Inflammatory macrophage treated with lipopolysaccharide for 1 hour (primary cell): ENCODE measurements around the gene PUSL1.

Experiments used
- DNase-seq, 2 donors: peaks; one replicate each; pipeline ENCODE4 v3.0.0-alpha.2; 2020 to 2022

PUSL1 gene

DNA sequence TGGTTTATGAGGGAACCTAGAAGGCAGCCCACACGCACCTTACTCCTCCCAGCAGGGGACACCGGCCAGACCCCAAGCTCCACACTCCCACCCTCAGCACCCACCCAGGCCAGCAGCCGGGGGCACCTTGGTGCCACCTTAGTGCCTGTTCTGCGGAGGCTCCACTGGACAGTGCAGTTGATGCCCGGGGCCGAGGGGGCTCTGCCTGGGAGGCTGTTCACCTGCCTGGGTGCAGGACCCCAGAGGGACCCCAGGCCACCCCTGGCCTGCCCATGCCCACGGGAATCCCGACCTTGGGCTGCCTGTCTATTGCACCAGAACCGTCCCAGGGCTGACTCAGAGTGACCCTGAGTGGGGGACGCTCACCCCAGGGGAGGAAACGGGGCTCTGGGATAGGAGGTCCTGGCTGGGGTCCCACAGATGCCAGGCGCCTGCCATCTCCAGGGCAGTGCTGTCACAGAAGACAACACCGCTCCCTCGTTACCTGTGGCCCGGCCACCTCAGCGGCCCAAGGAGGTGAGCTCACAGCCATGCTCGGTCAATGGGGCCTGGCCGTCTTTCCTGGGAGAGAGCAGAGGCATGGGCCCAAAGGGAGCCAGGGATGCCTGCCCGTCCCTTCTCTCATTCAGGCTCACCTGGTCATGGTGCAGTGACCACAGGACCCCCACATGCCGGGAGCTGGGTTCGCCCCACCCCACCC, 27.5 kb upstream of the PUSL1 start:
- DNase-seq, result no peak

DNA sequence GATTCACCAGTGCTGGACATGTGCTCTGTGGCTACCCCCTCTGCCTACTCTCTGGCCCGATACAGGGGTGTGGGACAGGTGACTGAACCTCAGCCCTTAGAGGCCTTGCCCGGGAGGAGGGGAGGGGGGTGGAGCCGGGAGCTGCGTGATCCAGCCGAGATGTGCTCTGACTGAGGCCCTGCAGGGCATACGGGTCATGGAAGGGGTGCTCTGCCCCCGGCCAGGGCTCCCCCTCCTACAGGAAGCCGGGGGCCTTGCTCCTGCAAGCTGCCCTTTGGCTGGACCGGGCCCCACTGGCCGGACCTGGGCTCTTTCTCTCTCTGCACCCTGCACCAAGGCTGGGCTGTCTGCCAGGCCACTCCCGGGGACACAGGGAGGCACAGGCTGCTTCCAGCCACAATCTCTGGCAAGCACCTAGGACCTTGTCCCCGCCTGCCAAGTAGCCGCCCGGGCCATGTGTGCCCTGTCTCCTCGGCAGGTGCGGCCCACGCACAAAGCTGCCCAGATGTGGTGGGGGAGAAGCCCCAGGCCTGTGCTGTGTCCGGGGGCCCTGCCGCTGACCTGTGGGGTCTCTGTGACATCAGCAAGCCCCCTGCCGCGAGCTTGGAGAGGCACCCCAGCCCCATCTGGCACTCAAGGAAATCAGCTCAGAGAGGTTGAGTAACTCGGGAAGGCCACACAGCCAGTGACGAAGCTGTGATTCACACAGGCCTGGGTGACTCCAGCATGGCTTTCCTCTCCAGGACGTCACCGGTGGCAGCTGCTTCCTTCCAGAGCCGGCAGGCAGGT, 26.7 kb upstream of the PUSL1 start:
- peak; percentile 32 to 47 for DNase-seq

DNA sequence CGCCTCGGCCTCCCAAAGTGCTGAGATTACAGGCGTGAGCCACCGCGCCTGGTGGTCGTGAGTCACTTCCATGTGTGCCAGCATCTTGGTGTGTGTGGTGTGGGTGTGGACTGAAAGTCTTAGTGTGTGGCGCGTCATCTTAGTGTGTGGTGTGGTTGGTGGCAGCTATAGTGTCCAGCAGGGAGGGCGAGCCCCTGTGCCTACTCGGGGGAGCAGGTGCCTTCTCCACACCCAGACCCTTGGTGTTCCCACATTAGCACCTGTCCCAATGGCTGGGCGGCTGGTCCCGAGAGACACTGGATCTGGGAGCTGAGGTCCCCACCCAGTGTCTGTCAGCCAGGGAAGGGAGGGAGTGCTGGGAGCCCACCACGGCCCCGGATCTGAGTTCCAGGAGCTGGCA, 25.4 kb upstream of the PUSL1 start:
- peak in 1 of 2 donors; percentile 19 for DNase-seq

DNA sequence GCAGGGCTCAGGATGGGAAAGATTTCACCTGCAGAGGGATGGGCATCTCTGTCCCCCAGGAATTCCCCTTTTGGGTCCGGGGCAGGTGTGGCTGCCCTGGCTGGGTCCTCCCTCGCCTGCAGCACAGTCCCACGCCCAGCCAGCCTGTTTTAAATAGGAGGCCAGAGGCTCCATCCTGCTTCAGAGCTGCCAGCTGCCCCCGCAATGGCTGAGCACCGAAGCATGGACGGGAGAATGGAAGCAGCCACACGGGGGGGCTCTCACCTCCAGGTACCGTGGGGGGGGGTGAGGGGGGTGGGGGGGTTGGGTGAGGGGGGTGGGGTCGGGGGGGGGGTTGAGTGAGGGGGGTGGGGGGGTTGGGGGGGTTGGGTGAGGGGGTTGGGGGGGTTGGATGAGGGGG, 24.6 kb upstream of the PUSL1 start:
- DNase-seq, result no peak

DNA sequence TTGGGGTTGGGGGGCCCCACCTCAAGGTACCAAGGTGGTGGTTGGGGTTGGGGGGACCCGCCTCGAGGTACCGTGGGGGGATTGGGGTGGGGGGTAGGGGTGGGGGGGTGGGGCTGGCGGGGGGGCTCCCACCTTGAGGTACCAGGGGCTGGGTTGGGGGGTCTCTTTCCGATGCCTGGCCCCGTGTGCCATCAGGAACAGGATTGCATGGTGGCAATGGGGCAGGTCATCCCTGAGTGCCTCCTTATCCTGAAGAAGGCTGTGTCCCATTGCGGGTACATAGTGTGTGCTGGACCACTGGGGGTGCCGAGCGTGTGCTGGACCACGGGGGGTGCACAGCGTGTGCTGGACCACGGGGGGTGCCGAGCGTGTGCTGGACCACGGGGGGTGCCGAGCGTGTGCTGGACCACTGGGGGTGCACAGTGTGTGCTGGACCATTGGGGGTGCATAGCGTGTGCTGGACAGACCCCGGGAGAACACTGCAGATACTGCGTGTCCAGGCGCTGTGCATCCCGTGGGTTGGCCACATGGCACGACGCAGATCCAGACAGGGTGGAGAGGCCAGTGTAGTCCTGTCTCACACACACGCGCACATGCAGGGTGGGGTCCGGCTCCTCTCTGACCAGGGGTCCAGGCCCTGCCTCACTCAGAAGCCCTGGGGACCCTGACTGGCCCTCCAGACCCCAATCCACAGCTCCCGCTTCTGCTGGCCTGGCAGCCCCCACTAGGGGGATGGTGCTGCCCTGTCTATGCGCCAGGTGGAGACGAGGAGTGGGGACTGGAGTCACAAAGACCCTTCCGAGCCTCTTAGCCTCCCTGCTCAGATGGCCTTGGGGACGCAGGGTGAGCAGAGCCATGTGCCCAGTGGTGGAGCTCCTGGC, 23.9 kb upstream of the PUSL1 start:
- DNase-seq, result no peak

DNA sequence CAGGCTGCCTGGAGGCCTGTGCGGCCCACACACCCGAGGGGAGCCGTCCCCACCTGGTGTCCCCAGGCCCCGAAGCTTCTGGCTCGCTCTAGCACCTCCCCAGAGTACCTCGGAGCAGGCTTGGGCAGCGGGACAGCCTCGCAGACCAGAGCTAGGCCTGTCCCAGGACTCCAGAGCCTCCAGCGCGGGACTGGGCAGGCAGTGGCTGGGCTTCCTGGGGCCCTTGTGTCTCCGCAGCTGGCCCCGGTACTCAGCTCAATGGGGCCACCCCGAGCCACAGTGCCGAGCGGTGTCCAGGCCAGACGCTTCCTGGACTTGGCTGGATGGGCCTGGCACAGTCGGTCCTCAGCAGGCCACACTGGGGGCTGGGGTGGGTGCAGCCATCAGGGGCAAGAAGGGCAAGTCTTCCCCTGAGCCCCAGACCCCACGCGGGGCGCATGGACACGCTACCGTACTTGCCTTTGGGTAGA, 23.3 kb upstream of the PUSL1 start:
- no peak for DNase-seq

DNA sequence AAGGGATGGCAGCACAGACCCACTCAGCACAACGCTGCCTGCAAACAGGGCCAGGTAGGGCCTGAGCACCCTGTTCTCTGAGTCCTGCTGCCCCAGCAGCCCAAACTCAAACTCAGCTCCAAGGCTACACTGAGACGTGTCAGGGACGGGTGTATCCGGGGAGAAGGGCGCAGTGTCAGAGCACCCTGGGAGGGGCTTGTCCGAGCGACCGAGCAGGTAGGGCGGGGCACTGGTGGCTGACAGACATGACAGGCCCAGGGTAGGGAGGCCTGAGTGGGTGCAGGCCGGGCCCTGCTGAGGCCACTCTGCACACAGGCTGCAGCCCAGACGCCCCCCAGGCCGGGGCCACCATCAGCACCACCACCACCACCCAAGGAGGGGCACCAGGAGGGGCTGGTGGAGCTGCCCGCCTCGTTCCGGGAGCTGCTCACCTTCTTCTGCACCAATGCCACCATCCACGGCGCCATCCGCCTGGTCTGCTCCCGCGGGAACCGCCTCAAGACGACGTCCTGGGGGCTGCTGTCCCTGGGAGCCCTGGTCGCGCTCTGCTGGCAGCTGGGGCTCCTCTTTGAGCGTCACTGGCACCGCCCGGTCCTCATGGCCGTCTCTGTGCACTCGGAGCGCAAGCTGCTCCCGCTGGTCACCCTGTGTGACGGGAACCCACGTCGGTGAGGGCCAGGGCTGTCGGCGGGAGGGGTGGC, 22.6 kb upstream of the PUSL1 start:
- DNase-seq, result no peak

DNA sequence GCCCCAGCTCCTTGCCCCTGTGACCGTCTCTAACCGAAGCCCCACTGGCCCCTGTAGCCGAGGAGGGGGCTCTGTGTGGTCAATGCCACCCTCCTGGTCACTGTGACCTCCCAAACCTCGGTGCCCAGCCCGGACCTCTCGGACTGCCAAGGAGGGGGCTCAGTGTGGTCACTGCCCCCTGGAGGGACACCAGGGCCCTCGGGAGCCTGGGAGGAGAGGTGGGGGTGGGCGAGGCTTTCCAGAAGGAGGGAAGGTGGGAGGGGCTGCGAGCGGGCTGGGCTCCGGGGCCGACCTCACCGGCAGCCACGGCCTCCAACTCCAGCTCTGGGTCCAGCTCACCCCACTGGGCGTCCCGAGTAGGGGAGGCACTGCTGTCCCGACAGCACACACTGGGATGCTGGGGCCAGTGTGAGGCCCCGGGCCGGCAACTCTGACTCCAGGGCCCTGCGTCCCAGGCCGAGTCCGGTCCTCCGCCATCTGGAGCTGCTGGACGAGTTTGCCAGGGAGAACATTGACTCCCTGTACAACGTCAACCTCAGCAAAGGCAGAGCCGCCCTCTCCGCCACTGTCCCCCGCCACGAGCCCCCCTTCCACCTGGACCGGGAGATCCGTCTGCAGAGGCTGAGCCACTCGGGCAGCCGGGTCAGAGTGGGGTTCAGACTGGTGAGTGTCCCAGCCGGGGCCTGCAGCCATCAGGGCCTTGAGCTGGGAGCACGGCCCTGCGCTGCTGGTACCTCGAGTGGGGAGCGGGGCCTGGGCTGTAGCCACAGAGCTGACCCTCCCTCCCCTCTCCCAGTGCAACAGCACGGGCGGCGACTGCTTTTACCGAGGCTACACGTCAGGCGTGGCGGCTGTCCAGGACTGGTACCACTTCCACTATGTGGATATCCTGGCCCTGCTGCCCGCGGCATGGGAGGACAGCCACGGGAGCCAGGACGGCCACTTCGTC, 21.8 kb upstream of the PUSL1 start:
- DNase-seq, result no peak

DNA sequence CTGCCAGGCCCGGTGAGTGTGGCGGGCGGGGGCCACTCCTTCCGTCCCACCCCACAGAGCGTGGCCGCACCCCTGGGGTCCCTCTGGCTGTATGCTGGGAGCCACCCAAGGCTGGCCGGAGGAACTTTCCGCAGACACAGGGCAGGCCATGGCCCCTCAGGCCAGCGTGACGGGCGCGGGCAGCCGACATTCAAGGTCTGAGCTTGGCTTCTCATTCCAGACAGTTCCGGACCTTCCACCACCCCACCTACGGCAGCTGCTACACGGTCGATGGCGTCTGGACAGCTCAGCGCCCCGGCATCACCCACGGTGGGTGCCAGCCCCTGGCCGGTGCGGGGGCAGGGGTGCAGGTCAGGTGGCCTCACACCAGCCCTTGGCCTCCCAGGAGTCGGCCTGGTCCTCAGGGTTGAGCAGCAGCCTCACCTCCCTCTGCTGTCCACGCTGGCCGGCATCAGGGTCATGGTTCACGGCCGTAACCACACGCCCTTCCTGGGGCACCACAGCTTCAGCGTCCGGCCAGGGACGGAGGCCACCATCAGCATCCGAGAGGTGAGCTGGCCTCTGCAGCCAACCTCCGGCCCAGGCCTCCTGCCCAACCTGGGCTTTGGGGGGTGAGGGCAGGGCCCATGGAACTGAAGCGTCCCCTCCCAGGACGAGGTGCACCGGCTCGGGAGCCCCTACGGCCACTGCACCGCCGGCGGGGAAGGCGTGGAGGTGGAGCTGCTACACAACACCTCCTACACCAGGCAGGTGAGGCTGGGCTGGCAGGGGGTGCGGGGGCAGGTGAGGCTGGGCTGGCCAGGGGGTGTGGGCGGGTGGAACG, 20.9 kb upstream of the PUSL1 start:
- DNase-seq, result no peak

DNA sequence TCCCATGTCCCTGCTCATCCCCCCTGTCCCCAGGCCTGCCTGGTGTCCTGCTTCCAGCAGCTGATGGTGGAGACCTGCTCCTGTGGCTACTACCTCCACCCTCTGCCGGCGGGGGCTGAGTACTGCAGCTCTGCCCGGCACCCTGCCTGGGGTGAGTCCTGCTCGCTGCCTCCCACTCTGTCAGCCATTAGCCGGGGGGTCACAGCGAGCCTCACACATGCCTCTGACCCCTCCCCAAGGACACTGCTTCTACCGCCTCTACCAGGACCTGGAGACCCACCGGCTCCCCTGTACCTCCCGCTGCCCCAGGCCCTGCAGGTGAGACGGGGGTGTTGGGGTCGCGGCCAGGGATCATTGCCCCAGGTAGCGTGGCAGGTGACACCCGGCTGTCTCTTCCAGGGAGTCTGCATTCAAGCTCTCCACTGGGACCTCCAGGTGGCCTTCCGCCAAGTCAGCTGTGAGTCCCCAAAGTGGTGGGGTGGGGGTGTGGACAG, 18.1 kb upstream of the PUSL1 start:
- peak in 1 of 2 donors; percentile 83 for DNase-seq

DNA sequence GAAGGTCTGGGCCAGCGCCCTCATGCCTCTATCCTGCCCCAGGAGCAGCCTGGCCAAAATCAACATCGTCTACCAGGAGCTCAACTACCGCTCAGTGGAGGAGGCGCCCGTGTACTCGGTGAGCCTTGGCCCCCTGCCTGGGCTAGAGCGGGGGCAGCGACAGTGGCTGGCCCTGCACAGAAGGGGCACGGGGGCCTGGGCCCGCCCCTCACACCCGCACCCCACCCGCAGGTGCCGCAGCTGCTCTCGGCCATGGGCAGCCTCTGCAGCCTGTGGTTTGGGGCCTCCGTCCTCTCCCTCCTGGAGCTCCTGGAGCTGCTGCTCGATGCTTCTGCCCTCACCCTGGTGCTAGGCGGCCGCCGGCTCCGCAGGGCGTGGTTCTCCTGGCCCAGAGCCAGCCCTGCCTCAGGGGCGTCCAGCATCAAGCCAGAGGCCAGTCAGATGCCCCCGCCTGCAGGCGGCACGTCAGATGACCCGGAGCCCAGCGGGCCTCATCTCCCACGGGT, 17.3 kb upstream of the PUSL1 start:
- no peak for DNase-seq

DNA sequence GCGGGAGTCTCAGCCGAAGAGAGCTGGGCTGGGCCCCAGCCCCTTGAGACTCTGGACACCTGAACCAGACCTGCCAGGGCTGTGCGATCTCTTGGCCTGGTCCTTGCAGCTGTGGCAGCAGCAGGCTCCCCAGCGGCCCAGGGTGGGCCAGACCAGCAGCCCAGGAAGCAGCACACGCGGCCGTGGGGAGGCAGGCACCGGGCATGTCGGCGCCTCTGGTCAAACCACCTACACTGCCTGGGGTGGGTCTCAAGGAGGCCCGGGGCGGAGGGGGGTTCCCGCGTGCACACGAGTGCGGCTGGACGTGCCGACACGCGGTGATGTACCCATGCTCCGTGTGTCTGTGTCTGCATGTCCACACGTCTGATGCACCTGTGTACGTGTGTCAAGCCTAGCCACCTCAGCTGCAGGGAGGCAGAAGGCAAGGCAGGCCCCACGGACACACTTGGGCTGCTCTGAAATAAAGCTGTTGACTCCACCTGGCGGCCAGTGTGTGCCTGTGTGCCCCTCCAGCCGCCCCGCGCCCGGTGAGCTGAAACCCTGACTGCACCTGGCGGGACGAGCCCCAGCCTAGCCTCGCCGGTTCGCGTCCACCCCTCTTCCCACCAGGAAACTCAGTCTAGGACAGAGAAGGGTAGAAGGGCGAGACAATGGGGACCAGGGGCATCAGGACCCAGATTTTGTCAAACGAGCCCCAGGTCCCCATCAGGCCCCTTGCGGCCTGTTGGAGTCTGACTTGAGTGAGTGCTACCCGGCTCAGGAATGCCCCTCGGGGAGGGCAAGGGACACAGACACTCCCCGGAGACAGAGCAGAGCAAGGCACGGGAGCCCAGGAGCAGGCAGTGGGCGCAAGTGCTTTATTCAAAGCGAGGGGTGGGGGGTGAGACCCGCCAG, 16.6 kb upstream of the PUSL1 start:
- no peak for DNase-seq

DNA sequence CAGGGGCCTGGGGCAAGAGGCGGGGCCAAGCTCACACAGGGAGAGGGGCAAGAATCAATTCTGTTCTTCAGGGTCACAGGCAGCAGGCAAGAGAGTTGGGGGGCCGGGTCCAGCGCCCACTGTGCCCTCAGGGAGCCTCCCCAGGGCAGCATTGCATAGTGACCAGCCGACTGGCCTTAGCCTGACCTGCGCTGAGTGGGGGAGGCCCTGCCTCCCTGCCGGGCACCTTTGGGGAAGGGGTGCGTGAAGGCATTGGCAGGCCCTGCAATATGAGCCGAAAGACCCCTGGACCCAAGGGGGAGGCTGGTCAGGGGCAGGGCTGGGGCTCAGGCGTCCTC, 16.0 kb upstream of the PUSL1 start:
- no peak for DNase-seq

DNA sequence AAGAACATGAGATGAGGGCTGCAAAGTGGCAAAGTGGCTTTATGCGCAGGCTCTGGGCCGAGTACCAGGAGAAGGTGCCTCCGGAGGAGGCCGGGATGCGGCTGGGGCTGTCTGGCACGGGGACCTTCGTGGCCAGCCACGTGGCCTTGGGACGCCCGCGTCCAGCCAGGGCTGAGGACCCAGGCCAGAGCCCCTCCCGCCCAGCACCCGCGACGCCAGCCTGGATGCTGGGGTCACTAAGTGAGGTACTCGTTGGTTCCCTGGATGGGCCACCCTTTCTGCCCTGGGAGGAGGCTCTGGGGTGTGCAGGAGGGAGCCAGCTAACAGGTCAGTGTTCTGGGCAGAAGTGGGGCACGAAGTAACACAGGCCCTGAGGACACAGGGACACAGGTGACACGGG, 15.5 kb upstream of the PUSL1 start:
- no peak for DNase-seq

DNA sequence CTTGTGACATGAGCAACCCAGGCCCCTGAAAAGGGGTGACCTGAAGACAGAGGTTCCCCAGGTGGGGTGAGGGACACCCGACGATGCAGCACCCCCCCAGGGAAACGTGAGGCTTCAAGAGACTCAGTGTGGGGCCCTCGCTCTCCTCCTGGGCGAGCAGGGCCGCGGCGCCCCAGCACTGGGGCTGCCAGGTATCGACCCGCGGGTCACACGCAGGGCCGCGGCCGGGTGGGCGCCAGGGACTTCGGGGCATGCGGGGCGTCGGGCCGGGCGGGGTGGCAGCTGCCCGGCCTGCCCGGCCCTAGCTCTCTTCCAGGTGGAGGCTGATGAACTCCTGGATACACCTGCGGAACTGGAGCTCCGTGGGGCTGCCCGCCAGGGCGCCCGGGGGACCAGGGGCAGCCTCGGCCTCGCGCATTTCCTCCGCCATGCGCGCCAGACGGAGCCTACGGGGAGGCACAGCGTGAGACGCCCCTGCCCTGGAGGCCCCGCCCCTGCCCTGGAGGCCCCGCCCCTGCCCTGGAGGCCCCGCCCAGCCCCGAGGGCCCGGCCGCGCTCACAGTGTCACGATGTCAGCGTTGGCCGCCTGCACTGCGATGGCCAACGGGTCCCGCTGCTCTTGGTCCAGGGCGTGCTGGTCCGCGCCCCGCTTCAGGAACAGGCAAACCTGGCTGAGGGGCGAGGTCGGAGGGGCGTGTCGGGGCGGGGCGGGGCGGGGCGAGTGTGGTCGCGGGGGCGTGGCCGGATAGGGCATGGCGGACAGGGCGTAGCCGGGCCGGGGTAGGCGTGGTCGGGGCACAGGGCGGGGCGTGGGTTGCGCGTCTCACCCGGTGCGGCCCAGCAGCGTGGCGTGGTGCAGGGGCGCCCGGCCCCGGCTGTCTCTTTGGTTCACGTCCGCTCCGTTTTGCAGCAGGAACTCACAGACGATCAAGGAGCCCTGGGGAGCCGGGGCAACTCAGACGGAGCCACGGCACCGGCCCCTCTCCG, 14.8 kb upstream of the PUSL1 start:
- DNase-seq, result no peak

DNA sequence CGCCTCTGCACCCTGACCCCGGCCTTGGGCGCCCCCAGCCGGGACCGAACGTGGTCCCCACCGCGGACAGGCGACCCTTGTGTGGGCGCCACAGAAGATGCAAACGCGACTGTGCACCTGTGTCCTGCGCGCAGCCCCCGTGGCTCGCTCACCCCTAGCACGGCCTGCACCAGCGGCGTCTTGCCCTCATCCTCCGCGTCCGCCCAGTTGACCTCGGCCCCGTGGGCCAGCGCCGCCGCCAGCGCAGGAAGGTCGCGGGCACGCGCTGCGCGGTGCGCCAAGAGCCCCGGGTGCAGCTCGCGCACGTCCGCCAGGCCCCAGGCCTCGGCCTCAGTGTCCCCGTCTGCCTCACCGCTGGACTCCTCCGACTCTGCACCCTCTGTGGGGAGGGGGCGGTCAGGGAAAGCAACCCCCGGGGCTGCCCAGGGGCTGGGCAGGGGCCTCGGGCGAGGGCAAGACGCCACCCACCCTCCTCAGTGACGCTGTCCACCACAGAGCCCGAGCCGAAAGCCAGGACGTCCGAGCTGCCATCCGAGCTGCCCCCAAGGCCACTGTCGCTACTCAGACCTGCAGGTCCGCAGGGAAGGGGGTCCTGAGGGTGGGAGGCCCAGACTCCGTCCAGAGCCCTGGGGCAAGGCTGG, 14.0 kb upstream of the PUSL1 start:
- no peak for DNase-seq

DNA sequence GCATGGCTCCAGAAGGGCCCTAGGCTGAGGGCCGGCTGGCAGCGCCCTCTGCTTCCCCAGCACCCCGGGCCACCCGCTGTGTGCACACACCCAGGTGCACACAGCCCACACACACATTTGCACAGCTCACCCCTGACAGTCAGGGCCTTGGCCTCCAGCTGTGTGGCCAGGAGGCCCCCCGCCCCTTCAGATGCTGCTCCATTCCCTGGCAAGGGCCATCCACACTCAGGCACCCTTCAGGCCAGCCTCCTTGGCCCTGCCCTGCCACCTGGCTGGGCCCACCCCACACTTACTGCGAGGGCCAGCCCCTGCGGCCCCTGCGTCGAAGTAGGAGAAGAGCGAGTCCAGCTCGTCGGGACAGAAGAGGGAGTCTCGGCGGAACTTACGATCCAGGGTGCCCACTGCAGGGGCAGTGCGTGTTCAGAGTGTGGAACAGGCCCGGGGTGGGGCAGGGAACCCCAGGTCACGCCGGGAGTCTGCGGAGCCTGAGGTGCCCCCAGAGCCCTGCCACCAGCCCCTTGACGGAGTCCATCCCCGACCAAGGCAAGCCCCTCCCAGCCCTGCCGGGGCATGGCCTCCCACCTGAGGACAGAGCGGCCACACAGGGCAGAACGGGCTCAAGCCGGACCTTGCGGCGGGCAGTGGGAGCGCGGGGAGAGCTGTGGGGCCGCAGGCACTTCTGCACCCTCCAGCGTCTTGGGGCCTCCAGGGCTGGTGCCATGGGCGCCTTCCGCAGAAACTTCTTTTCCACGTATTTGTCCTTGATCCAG, 13.1 kb upstream of the PUSL1 start:
- no peak for DNase-seq
